HG03575 (cell line): Measurements from ENCODE around the gene MESP2.

Experiments used
- ATAC-seq: cut with Tn5 transposase; IDR thresholded peaks from one replicate; pipeline ENCODE4 v1.9.1; 2021; ENCODE audit not compliant: unreplicated experiment, insufficient number of reproducible peaks, low FRiP score; ENCODE audit errors: extremely low read depth

Gene MESP2

DNA sequence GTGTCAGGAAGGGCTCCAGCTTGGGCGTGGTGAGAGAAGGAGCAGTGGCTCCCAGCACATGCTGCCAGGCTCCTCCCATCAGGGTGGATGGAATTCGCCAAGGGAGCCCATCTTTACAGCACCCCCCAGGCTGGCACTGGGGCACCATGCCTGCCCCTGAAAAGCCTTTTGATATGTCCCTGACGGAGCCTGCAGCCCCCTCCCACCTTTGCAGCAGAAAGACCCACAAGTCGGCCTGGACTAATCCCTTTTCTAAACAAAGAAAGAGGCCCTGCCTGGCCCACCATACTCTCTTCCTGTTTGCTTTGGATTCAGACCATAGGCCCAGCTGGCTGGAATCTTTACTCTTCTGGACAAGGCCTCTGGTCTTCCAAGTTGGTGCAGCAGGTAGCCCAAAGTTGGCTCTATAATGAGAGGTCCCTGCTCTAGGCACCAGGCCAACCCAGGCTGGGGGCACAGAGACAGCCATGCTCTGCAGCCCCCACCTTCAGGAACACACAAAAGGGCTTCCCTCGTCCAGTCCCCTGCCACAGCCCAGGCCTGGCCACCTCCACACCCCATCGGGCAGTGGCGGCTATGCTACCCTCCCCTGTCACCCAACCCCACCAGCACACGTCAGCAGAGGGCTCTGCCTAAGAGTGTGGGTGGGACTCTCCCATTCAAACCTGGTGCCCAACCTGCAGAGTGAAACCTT, 33.1 kb downstream of the MESP2 start:
- no peak for ATAC-seq

GRCh38 chr15:89809787-89810148, 33.6 kb downstream of the MESP2 start:
- no peak for ATAC-seq

GRCh38 chr15:89810837-89811236, 34.7 kb downstream of the MESP2 start:
- no peak for ATAC-seq

- no peak for ATAC-seq
These were observed 36.1 kb downstream of the MESP2 start for GRCh38 chr15:89812011-89812846.

DNA sequence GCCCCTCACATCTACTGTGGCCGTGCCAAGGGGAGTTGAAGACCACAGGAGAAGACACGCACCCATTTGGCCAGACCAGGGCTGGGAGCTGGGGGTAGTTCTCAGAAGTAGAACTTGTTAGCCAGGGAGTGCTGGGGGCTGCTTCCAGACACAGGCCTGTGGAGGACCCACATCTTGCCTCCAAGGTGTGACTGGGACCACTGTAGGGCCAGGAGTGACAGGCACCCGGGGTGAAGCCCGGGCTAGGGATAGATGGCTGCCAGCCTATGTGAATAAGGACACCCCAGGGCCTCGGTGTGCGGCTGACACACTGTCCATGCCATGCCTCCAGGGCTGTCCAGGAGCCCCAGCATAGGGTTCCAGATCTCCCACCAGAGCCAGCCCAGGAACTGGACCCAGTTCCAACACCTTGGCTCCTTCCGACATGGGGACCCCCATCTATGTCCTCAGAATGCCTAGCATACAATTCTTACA, 36.8 kb downstream of the MESP2 start:
- no peak for ATAC-seq

- ATAC-seq = no peak
These were observed 37.4 kb downstream of the MESP2 start for GRCh38 chr15:89813381-89814111.

GRCh38 chr15:89814112-89814742, 38.1 kb downstream of the MESP2 start:
- ATAC-seq = no peak

DNA sequence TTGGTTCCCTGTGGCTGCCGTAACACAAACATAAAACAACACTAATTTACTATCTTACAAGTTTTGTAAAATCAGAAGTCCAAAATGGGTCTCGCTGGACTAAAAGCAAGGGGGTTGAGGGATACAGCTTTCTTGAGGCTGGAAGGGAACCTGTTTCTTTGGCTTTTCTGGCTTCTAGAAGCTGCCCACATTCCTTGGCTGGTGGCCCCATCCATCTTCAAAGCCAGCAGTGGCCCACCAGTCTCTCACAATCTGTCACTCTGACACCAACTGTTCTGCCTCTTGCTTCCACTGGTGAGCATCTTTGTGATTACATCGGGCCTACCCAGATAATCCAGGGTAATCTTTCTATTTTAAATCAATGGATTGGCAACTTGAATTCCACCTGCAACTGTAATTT, 39.6 kb downstream of the MESP2 start:
- no peak for ATAC-seq

- no peak for ATAC-seq
These were observed 41.7 kb downstream of the MESP2 start for GRCh38 chr15:89817701-89818280.

DNA sequence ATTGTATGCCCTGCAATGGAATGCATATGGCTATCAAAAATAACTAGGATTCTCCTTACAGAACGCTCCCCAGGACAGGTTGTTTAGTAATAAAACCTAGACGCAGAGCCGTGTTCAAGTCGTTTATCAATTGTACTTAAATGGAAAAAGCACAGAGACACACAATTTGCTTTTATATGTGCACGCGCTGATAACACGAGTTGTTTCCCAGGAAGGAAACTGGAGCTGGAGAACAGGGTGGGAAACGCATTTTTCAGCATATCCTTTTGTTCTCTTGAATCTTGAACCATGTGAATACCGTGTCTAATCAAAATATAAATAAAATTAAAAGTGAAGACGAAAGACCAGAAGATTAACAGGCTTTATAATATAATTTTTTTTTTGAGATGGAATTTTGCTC, 42.2 kb downstream of the MESP2 start:
- no peak for ATAC-seq

- no peak for ATAC-seq
These were observed 44.8 kb downstream of the MESP2 start for GRCh38 chr15:89820666-89821611.

DNA sequence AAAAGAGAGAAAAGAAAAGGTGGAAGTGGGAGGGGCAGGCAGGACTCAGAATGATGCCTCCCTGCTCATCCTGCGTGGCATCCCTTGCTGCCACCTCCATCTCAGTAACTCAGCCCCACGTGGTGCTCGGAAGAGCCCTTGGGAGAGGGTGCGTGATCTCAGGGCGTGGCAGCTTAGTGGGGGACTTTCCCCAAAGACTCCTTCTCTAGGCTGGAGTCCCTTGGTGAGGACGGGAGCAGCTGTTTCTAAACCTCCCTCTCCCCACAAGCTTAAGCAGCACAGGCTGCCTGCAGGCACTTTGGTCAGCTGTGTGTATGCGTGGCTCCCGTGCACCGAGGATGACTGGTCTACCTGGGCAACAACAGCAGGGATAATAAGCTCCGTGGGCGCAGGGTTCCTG, 45.9 kb downstream of the MESP2 start:
- no peak for ATAC-seq

DNA sequence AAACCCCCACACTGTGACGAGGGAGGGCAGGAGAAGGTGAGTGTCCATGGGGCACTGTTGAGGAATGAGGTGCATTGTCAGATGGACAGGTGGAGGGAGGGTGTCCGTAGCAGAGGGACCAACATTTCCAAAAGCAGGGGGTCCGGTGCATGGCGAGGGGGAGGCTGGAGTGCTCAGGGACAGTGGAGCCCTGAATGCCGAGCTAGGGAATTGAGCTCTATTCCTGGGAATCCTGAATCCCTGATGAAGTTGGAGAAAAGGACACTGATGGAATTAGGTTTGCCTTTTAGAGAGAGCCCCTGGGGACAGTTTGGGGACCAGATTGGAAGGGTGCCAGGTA, 46.4 kb downstream of the MESP2 start:
- ATAC-seq = no peak

- ATAC-seq = no peak
These were observed 47.0 kb downstream of the MESP2 start for GRCh38 chr15:89822951-89823711.

GRCh38 chr15:89823836-89824606, 47.9 kb downstream of the MESP2 start:
- ATAC-seq = no peak

GRCh38 chr15:89824607-89824867, 48.4 kb downstream of the MESP2 start:
- no peak for ATAC-seq
